Breast epithelium (tissue), 3 donors: Measurements from ENCODE around the gene PNPO.

Experiments used
- CTCF ChIP-seq, 3 donors: fragments of 450-650 bp; IDR thresholded peaks; one replicate each; pipeline ENCODE4 v1.5.1; 2016 to 2017; ENCODE audit warnings: antibody characterized with exemption in 3 of 3, mild to moderate bottlenecking in 3 of 3, moderate library complexity in 3 of 3
- POLR2A ChIP-seq: fragments of 450-650 bp; IDR thresholded peaks from one replicate; pipeline ENCODE4 v1.6.1; 2016; ENCODE audit warnings: antibody characterized with exemption, mild to moderate bottlenecking, moderate library complexity
- POLR2AphosphoS5 ChIP-seq, 3 donors: sonication (generic); formaldehyde crosslinking; IDR thresholded peaks; one replicate each; pipeline ENCODE4 v1.6.1; 2017; ENCODE audit warnings: antibody characterized with exemption in 3 of 3

- TF ChIP-seq CTCF (IDR thresholded peaks at IDR 0.05): no peak
- no peak for TF ChIP-seq POLR2AphosphoS5 (IDR thresholded peaks at IDR 0.05)
- TF ChIP-seq POLR2A: no peak
These were observed 39.9 kb upstream of the PNPO start for GRCh38 chr17:47901423-47901822.
